H1 (cell line): ENCODE results near the gene HHAT. TPM values are rescaled to one million over a fixed set of nuclear protein-coding genes. Genes with fewer than 3 reads are reported as not detected.

Experiments used
- CTCF ChIA-PET: fragments of 300-600 bp; sonication (Branson Sonifier 250); formaldehyde crosslinking; loops from one replicate; lab custom pipeline; 2021; ENCODE audit not compliant: partially characterized antibody; lab: Charles Lee
- POLR2A ChIA-PET: fragments of 300-600 bp; sonication (Branson Sonifier 250); formaldehyde crosslinking; loops from one replicate; lab custom pipeline; 2021; ENCODE audit warnings: inconsistent platforms; ENCODE audit not compliant: partially characterized antibody; lab: Charles Lee
- DNase-seq, 2 experiments: peaks; one replicate each; pipeline versions ENCODE4 v3.0.0 to v3.0.0-alpha.2; 2010 to 2022; ENCODE audit warnings: low spot score in 2 of 2, low read depth in 1 of 2, mixed read lengths in 1 of 2
- FAIRE-seq: peaks from 2 replicates; lab custom pipeline; 2011; peaks lifted over from hg19 to GRCh38; lab: Jason Lieb, UNC
- H2AFZ ChIP-seq: 2 replicates; pipeline ENCODE4 v1.8.1; 2012; ENCODE audit warnings: low read length, inconsistent platforms
- H2AK5ac ChIP-seq: 2 replicates; pipeline ENCODE4 v1.6.1; 2013; ENCODE audit warnings: low read depth, low read length
- H2BK120ac ChIP-seq: replicated peaks from 2 replicates; pipeline ENCODE3; 2013; ENCODE audit warnings: low read depth, low read length, inconsistent platforms
- H2BK12ac ChIP-seq: 2 replicates; pipeline ENCODE4 v1.6.1; 2013; ENCODE audit warnings: low read depth, low read length
- H2BK15ac ChIP-seq: 2 replicates; pipeline ENCODE4 v1.6.1; 2013; ENCODE audit warnings: low read length
- H2BK20ac ChIP-seq: 2 replicates; pipeline ENCODE4 v1.6.1; 2013; ENCODE audit warnings: low read length
- H2BK5ac ChIP-seq: 2 replicates; pipeline ENCODE4 v1.6.1; 2013; ENCODE audit warnings: low read depth, low read length
- H3K14ac ChIP-seq: 2 replicates; pipeline ENCODE4 v1.6.1; 2013; ENCODE audit warnings: inconsistent platforms; ENCODE audit not compliant: insufficient read length
- H3K18ac ChIP-seq: 2 replicates; pipeline ENCODE4 v1.6.1; 2013; ENCODE audit warnings: low read length; ENCODE audit errors: extremely low read depth
- H3K23ac ChIP-seq: 2 replicates; pipeline ENCODE4 v1.6.1; 2013; ENCODE audit warnings: inconsistent platforms; ENCODE audit not compliant: insufficient read length
- H3K23me2 ChIP-seq: 2 replicates; pipeline ENCODE4 v1.6.1; 2013; ENCODE audit warnings: low read depth, low read length
- H3K27ac ChIP-seq: 2 replicates; pipeline ENCODE4 v1.6.1; 2011; ENCODE audit warnings: low read depth, low read length, inconsistent platforms
- H3K27me3 ChIP-seq, 4 experiments: replicated peaks in 1 of 4; 1 replicate in 1 of 4; 2 replicates in 3 of 4; pipeline versions ENCODE4 v1.6.1 to v1.8.1; 2011 to 2013; ENCODE audit warnings: low read length in 3 of 4, mild to moderate bottlenecking in 3 of 4, inconsistent platforms in 2 of 4, mixed read lengths in 2 of 4, moderate library complexity in 1 of 4; ENCODE audit not compliant: control insufficient read depth in 3 of 4, insufficient read depth in 3 of 4; ENCODE audit errors: extremely low read depth in 1 of 4
- H3K36me3 ChIP-seq, 4 experiments: 2 replicates each; pipeline versions ENCODE4 v1.6.1 to v1.8.1; 2011 to 2013; ENCODE audit warnings: mild to moderate bottlenecking in 4 of 4, low read length in 3 of 4, moderate library complexity in 2 of 4, control low read depth in 1 of 4, inconsistent platforms in 1 of 4; ENCODE audit not compliant: insufficient read depth in 4 of 4, control insufficient read depth in 2 of 4
- H3K4ac ChIP-seq: replicated peaks from 2 replicates; pipeline ENCODE3; 2013; ENCODE audit warnings: low read length, low read depth, mixed read lengths, inconsistent platforms; ENCODE audit not compliant: insufficient read length
- H3K4me1 ChIP-seq, 4 experiments: replicated peaks in 1 of 4; 1 replicate in 1 of 4; 2 replicates in 3 of 4; pipeline versions ENCODE4 v1.6.1 to v1.8.1; 2011 to 2013; ENCODE audit warnings: low read length in 3 of 4, inconsistent platforms in 2 of 4, mixed read lengths in 1 of 4; ENCODE audit not compliant: insufficient read depth in 4 of 4, control insufficient read depth in 3 of 4
- H3K4me2 ChIP-seq, 2 experiments: 2 replicates each; pipeline versions ENCODE4 v1.6.1 to v1.8.1; 2011 to 2013; ENCODE audit warnings: low read depth in 2 of 2, low read length in 2 of 2, control low read depth in 1 of 2, inconsistent platforms in 1 of 2, mild to moderate bottlenecking in 1 of 2; ENCODE audit not compliant: insufficient read depth in 1 of 2
- H3K4me3 ChIP-seq, 4 experiments: fragments of 200-600, 300-600 bp in 1 of 4; sonication (generic), shearing (Covaris generic), sonication (Bioruptor Twin) in 1 of 4; 2 replicates each; pipeline versions ENCODE4 v1.5.1 to v1.8.1; 2011 to 2016; ENCODE audit warnings: low read length in 4 of 4, low read depth in 3 of 4, control low read depth in 2 of 4, inconsistent platforms in 2 of 4, mild to moderate bottlenecking in 2 of 4, mixed read lengths in 1 of 4, moderate library complexity in 1 of 4; ENCODE audit not compliant: insufficient read depth in 2 of 4; ENCODE audit errors: extremely low read depth in 1 of 4
- H3K56ac ChIP-seq: replicated peaks from 2 replicates; pipeline ENCODE3; 2013; ENCODE audit warnings: low read depth, mild to moderate bottlenecking, mixed read lengths, low read length, inconsistent platforms; ENCODE audit not compliant: insufficient read length
- H3K79me1 ChIP-seq: 2 replicates; pipeline ENCODE4 v1.6.1; 2013; ENCODE audit warnings: low read depth, low read length, control low read depth
- H3K79me2 ChIP-seq, 2 experiments: 2 replicates each; pipeline versions ENCODE4 v1.6.1 to v1.8.1; 2012 to 2013; ENCODE audit warnings: low read length in 2 of 2, mild to moderate bottlenecking in 2 of 2, inconsistent platforms in 1 of 2; ENCODE audit not compliant: insufficient read depth in 2 of 2, control insufficient read depth in 1 of 2
- H3K9ac ChIP-seq, 4 experiments: replicated peaks in 1 of 4; 1 replicate in 1 of 4; 2 replicates in 3 of 4; pipeline versions ENCODE4 v1.6.1 to v1.8.1; 2011 to 2013; ENCODE audit warnings: low read depth in 3 of 4, low read length in 3 of 4, control low read depth in 2 of 4, mild to moderate bottlenecking in 2 of 4, moderate library complexity in 2 of 4, inconsistent platforms in 1 of 4; ENCODE audit errors: extremely low read depth in 1 of 4
- H3K9me3 ChIP-seq, 2 experiments: 2 replicates each; pipeline versions ENCODE4 v1.6.1 to v1.8.1; 2012 to 2013; ENCODE audit warnings: mild to moderate bottlenecking in 2 of 2, moderate library complexity in 2 of 2, control low read depth in 1 of 2, inconsistent platforms in 1 of 2, low read depth in 1 of 2, low read length in 1 of 2, mixed read lengths in 1 of 2; ENCODE audit not compliant: insufficient read depth in 2 of 2
- H4K20me1 ChIP-seq, 2 experiments: replicated peaks in 1 of 2; 2 replicates each; pipeline versions ENCODE3 to v1.8.1; 2011 to 2013; ENCODE audit warnings: inconsistent platforms in 2 of 2, low read length in 2 of 2, mild to moderate bottlenecking in 1 of 2; ENCODE audit not compliant: insufficient read depth in 2 of 2, control insufficient read depth in 1 of 2
- H4K5ac ChIP-seq: 2 replicates; pipeline ENCODE4 v1.6.1; 2013; ENCODE audit warnings: low read length, low read depth, mixed read lengths, inconsistent platforms; ENCODE audit not compliant: insufficient read length
- H4K8ac ChIP-seq: 2 replicates; pipeline ENCODE4 v1.8.0; 2013; ENCODE audit warnings: mild to moderate bottlenecking, moderate library complexity, low read length, inconsistent platforms; ENCODE audit not compliant: insufficient read depth; ENCODE audit errors: extremely low read depth
- H4K91ac ChIP-seq: replicated peaks from 2 replicates; pipeline ENCODE3; 2013; ENCODE audit warnings: low read length, mixed read lengths, inconsistent platforms; ENCODE audit not compliant: insufficient read length
- CREB1 ChIP-seq: IDR thresholded peaks from 2 replicates; pipeline ENCODE4 v1.6.1; 2012; ENCODE audit warnings: inconsistent platforms
- GTF2F1 ChIP-seq: IDR thresholded peaks from 2 replicates; pipeline ENCODE4 v1.6.1; 2012; ENCODE audit warnings: low read depth, low read length, improper control_type of control experiment, borderline replicate concordance
- SAP30 ChIP-seq: fragments of 300-600 bp; sonication (generic); IDR thresholded peaks from 2 replicates; pipeline ENCODE4 v1.7.1; 2012; ENCODE audit warnings: low read length, moderate library complexity, mild to moderate bottlenecking, inconsistent platforms; ENCODE audit not compliant: insufficient read depth, insufficient replicate concordance
- WGBS, 2 experiments: shearing (Covaris generic) in 1 of 2; methylation state at CpG; one replicate each; pipeline versions ENCODE4 v1.1.6 to v1.1.7; 2013 to 2015; ENCODE audit warnings: low lambda C conversion rate in 2 of 2, mixed read lengths in 2 of 2, inconsistent platforms in 1 of 2, low coverage in 1 of 2, missing lambda C conversion rate in 1 of 2; ENCODE audit not compliant: insufficient replicate concordance in 2 of 2, insufficient coverage in 1 of 2, insufficient read length in 1 of 2; ENCODE audit errors: extremely low coverage in 1 of 2, missing lambda C conversion rate in 1 of 2; 5-methylcytosine and 5-hydroxymethylcytosine counted together
- polyA plus RNA-seq, 7 experiments: library from polyadenylated mRNA; depleted of rRNA in 3 of 7; stranded (reverse) in 5 of 7; unstranded in 2 of 7; fragments of >200 nt in 5 of 7; fragments of 200-250 nt in 2 of 7; gene quantifications; 1 replicate in 5 of 7; 2 replicates in 1 of 7; 4 replicates in 1 of 7; pipeline versions ENCODE4 v1.2.1 to v1.2.3, GENCODE V29; 2011 to 2013; ENCODE audit warnings: missing spikeins in 2 of 7, mixed read lengths in 2 of 7
- total RNA-seq: library from RNA; stranded (reverse); fragmentation: NEBNext Ultra II Directional; extraction: Animal tissue kit (Norgen Biotek cat#: 25700); gene quantifications from 2 replicates; pipeline ENCODE4 v1.2.1, GENCODE V29; 2021

The HHAT gene
- total and polyA plus RNA-seq, 2 of the 8 experiments (the other 6 are each of a cell fraction or from before 2014, with no cell fraction given): 0.15 to 0.51 TPM

DNA sequence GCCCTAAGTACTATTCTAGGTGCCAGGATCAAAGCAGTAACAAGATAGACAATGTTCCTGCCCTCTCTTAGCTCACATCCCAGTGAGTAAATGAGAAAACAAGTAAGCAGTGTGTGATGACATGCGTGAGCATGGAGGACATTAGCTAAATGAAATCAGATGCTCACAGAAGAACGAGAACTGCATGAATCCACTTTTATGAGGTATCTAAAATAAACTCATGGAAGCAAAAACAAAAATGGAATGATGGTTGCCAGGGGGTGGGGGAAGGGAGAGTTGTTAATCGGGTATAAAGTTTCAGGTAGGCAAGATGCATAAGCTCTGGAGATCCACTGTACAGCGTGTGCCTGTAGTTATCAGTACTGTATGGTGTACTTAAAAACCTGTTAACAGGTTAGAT, 195.1 kb downstream of the HHAT start:
- no peak overlapping the region for H2AFZ ChIP-seq
- no peaks in the 10 kb centered on the region for H3K9me3 ChIP-seq
- ChIA-PET CTCF (no interaction called here), POLR2A (no interaction called here)
- TF ChIP-seq CREB1 (no peak), GTF2F1 (no peak), SAP30 (no peak)
- 63% methylated on average over 4 of the region's 4 CpGs; no CpG with 5 or more reads in 1 of the 2 experiments for WGBS, 2 experiments
- no peak overlapping the region for H4K5ac ChIP-seq
- H3K23ac ChIP-seq: no peak overlapping the region
- H3K14ac ChIP-seq: no peak overlapping the region
- H4K20me1 ChIP-seq: no peaks in the 10 kb centered on the region
- no peak overlapping the region for H2BK20ac ChIP-seq
- H3K4ac ChIP-seq: no peak overlapping the region
- no peak overlapping the region for H4K8ac ChIP-seq
- no peak overlapping the region for H2BK15ac ChIP-seq
- H3K27me3 ChIP-seq: no peaks in the 10 kb centered on the region
- H3K18ac ChIP-seq: no peak overlapping the region
- H3K4me2 ChIP-seq: no peak overlapping the region
- H3K23me2 ChIP-seq: no peaks in the 10 kb centered on the region
- no peak overlapping the region for H2BK120ac ChIP-seq
- no peak overlapping the region for H3K56ac ChIP-seq
- H2BK12ac ChIP-seq: no peak overlapping the region
- peaks cover 0 to 3% (median 1%) of the 10 kb centered on the region in 4 experiments; a peak in 2 of 7 replicates for H3K4me1 ChIP-seq
- no peaks in the 10 kb centered on the region for H3K79me2 ChIP-seq
- H3K4me3 ChIP-seq: no peak overlapping the region
- H3K79me1 ChIP-seq: no peaks in the 10 kb centered on the region
- H2AK5ac ChIP-seq: no peak overlapping the region
- H2BK5ac ChIP-seq: no peak overlapping the region
- no peak overlapping the region for H4K91ac ChIP-seq
- H3K27ac ChIP-seq: no peak overlapping the region
- no peak overlapping the region for H3K9ac ChIP-seq
- DNase-seq (no peak), FAIRE-seq (no peak)
- no peaks in the 10 kb centered on the region for H3K36me3 ChIP-seq
